Lower leg skin (tissue), 4 donors: ENCODE data around the gene SELENON. TPM values are rescaled to one million over a fixed set of nuclear protein-coding genes. Genes with fewer than 3 reads are reported as not detected.
A peak's percentile ranks its signal among the peaks of the same experiment; 100 is the strongest.

Source experiments
- DNase-seq, 2 donors: peaks; one replicate each; pipeline ENCODE4 v3.0.0-alpha.2; 2019; ENCODE audit warnings: low spot score in 2 of 2
- H3K4me3 ChIP-seq: fragments of 200-600 bp; sonication (generic); 2 replicates; pipeline ENCODE4 v1.5.1; 2017; ENCODE audit warnings: mild to moderate bottlenecking, low read depth; ENCODE audit not compliant: poor library complexity, severe bottlenecking
- POLR2A ChIP-seq, 2 donors: fragments of 450-650 bp; IDR thresholded peaks; one replicate each; pipeline ENCODE4 v1.6.1; 2016 to 2017; ENCODE audit warnings: antibody characterized with exemption in 2 of 2, mild to moderate bottlenecking in 1 of 2, moderate library complexity in 1 of 2
- WGBS, 2 donors: methylation state at CpG; one replicate each; pipeline ENCODE4 v1.1.5; 2018; 5-methylcytosine and 5-hydroxymethylcytosine counted together
- intact Hi-C: fragments of 100-400 bp; cut with DNase I; formaldehyde crosslinking; loops from one replicate; pipeline ENCODE4 v1.15.0; 2023; ENCODE audit warnings: low total_unique reads
- total RNA-seq, 4 donors: library from RNA; depleted of rRNA; stranded (reverse); fragments of >200 nt; gene quantifications; one replicate each; pipeline ENCODE4 v1.1.0, GENCODE V29; 2016
- TF ChIP-seq, protein P1 (sequence below), 3 donors: fragments of 450-650 bp; IDR thresholded peaks; one replicate each; pipeline ENCODE4 v1.5.1; 2016; ENCODE audit warnings: antibody characterized with exemption in 3 of 3, mild to moderate bottlenecking in 3 of 3, moderate library complexity in 2 of 3

SELENON gene
- total RNA-seq, 4 donors from 2014 or later, result 14.9 to 24.5 (median 17.6) TPM

DNA sequence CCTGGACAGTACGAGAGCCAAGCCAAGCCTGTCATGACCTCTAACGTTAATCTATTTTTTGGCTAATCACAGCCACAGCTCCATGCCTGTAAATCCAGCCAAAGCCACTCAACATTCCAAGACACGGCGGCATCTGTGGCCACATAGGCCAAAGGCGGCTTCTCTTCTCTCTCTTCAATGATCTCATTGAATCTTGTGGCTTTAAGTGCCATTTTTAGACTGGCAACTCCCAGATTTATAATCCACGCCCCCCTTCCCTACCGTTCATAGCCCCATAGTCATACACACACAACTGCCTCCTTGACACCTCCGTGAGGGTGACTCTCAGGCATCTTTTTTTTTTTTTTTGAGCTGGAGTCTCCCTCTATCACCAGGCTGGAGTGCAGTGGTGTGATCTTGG lies 5.7 kb upstream of the SELENON start:
- no peak for TF ChIP-seq POLR2A (IDR thresholded peaks at IDR 0.05)
- TF ChIP-seq, protein P1, sequence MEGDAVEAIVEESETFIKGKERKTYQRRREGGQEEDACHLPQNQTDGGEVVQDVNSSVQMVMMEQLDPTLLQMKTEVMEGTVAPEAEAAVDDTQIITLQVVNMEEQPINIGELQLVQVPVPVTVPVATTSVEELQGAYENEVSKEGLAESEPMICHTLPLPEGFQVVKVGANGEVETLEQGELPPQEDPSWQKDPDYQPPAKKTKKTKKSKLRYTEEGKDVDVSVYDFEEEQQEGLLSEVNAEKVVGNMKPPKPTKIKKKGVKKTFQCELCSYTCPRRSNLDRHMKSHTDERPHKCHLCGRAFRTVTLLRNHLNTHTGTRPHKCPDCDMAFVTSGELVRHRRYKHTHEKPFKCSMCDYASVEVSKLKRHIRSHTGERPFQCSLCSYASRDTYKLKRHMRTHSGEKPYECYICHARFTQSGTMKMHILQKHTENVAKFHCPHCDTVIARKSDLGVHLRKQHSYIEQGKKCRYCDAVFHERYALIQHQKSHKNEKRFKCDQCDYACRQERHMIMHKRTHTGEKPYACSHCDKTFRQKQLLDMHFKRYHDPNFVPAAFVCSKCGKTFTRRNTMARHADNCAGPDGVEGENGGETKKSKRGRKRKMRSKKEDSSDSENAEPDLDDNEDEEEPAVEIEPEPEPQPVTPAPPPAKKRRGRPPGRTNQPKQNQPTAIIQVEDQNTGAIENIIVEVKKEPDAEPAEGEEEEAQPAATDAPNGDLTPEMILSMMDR (IDR thresholded peaks at IDR 0.05), result no peak
- DNase-seq, result no peak
- intact Hi-C loops, result loop anchor here (10.0 kb wide), 1 partner anchor 50 kb away; no protein-coding TSS in a partner anchor
- 58 to 59% methylated on average over 8 of the region's 8 CpGs for WGBS, 2 donors
- H3K4me3 ChIP-seq, result no peak overlapping the region

DNA sequence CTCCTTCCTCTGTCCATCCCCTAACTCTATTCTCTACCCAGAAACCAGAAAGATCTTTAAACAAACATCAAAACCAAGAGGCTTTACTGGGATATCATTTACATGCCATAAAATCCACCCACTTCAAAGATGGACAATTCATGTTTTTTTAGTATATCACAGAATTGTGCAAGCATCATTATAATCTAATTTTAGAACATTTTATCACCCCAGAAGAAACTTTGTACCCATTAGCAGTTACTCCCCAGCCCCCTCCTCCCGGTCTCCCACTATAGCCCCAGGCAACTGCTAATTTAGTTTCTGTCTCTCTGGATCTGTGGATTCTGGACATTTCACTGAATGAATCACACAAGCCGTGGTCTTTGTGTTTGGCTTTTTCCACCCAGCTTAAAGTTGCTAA lies 4.8 kb upstream of the SELENON start:
- H3K4me3 ChIP-seq, result no peak overlapping the region
- no peak for DNase-seq
- 77 to 80% methylated on average over 2 of the region's 2 CpGs for WGBS, 2 donors
- intact Hi-C loops, result loop anchor here (5.0 to 10.0 kb wide), 2 partner anchors 50 to 178 kb away; partner anchors contain the start of gene MAN1C1
- TF ChIP-seq POLR2A (IDR thresholded peaks at IDR 0.05), result no peak
- TF ChIP-seq, protein P1 (IDR thresholded peaks at IDR 0.05), result no peak

DNA sequence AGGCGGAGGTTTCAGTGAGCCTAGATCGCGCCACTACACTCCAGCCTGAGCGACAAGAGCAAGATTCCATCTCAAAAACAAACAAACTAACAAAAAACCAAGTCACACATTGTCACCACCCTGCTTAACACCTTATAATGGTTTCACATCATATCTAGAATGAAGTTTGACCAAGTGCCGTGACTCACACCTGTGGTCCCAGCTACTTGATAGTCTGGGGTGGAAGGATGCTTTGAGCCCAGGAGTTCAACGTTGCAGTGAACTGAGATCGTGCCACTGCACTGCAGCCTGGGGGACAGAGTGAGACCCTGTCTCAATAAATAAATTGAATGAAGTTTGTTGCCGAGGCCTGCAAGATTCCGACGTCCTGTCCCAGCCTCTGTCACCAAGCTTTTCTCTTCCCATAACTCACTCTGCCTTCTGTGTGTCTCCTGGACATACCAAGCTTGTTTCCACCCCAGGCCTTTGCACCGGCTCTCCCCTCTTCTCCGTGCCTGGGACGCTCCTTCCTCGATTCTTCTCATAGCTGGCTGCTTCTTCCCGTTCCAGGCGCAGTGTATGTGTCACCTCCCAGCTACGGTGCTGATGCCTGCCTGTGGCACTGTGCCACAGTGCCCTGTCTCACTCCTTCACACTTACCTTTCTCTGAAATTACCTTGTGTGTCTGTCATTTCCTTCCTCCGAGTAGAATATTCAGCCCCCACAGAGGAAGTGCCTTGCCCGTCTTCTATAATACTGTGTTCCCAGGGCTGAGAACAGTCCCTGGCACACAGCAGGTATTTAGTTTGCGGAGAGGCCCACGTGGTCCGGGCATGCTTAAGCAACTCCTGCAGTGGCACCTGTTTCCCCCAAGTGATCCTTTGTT lies 3.8 kb upstream of the SELENON start:
- no peak for TF ChIP-seq POLR2A (IDR thresholded peaks at IDR 0.05)
- TF ChIP-seq, protein P1 (IDR thresholded peaks at IDR 0.05), result no peak
- no peak for DNase-seq
- WGBS, 2 donors, result 57 to 59% methylated on average over 22 of the region's 22 CpGs
- H3K4me3 ChIP-seq, result no peak overlapping the region
- intact Hi-C loops, result loop anchor here (5.0 to 10.0 kb wide), 2 partner anchors 51 to 179 kb away; partner anchors contain the start of gene MAN1C1

DNA sequence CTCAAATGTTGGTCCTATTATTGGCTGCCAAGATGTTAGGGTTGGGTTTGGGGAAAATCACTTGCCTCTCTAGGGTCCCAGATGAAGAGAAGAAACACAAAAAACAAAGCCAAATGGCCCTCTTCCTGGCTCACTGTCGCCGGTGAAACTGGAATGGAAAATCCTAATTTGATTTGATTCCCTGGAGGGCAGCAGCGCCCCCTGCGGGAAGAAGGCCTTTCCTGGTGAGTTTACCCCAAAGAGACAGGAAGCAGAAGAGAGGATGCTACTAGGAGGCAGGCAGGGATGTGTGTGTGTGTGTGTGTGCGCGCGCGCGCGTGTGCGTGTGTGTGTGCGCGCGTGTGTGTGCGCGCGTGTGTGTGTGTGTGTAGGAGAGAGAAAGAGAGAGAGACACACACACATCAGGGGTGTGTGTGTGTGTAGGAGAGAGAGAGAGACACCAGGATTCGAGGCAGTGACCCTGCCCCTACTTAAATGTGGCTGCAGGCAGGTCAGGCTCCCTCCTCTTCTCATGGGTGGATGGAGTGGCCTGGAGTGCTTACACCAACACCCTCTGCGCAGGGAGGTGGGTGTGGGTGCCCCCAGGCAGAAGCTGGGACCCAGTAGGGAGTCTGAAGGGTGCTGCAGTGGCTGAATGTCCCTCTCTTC lies 3.1 kb upstream of the SELENON start:
- DNase-seq, result peak; percentile 77 to 97
- H3K4me3 ChIP-seq, result no peak overlapping the region
- TF ChIP-seq, protein P1 (IDR thresholded peaks at IDR 0.05), result peak in 1 of 3 donors; percentile 65
- TF ChIP-seq POLR2A (IDR thresholded peaks at IDR 0.05), result no peak
- intact Hi-C loops, result loop anchor here (5.0 to 10.0 kb wide), 2 partner anchors 52 to 180 kb away; partner anchors contain the start of gene MAN1C1
- WGBS, 2 donors, result 1 to 7% methylated on average over 18 to 19 of the region's 19 CpGs

DNA sequence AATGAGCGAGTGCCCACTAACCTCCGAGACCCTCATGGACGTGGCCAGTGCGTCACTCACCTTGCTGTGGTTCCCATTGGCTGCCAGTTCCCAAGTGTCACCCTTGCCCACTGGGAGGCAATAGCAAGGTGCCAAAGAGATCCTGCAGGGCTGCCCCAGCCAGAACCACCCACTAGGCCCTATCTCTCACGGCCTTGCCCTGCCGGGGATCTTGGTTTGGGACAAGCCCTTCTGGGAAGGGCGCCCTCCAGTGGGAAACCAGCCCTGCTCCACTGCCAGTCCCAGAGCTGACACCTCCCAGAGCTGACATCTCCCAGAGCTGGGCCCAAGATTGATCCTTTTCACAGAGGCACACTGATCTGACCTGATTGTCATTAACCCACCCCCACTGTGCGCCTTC lies 2.1 kb upstream of the SELENON start:
- 73% methylated on average over 8 of the region's 8 CpGs for WGBS, 2 donors
- DNase-seq, result no peak
- intact Hi-C loops, result loop anchor here (5.0 to 10.0 kb wide), 2 partner anchors 53 to 181 kb away; partner anchors contain the start of gene MAN1C1
- H3K4me3 ChIP-seq, result no peak overlapping the region
- no peak for TF ChIP-seq POLR2A (IDR thresholded peaks at IDR 0.05)
- TF ChIP-seq, protein P1 (IDR thresholded peaks at IDR 0.05), result no peak
